Astrocyte (in vitro differentiated cells and primary cell): Measurements from ENCODE around the gene TFE3. TPM values are rescaled to one million over a fixed set of nuclear protein-coding genes. Genes with fewer than 3 reads are reported as not detected.

ENCODE experiments used
- DNase-seq: peaks from one replicate; pipeline ENCODE4 v3.0.0-alpha.2; 2010; ENCODE audit warnings: low read depth
- FAIRE-seq: peaks from 2 replicates; lab custom pipeline; 2011; peaks lifted over from hg19 to GRCh38; lab: Jason Lieb, UNC
- H2AFZ ChIP-seq: 2 replicates; pipeline ENCODE4 v1.6.0; 2012; ENCODE audit warnings: low read depth, low read length, inconsistent platforms
- H3K27ac ChIP-seq: 2 replicates; pipeline ENCODE4 v1.5.1; 2011; ENCODE audit warnings: low read depth, low read length, inconsistent platforms
- H3K27me3 ChIP-seq: 2 replicates; pipeline ENCODE4 v1.6.0; 2011; ENCODE audit warnings: low read length, inconsistent platforms; ENCODE audit not compliant: insufficient read depth
- H3K36me3 ChIP-seq: 2 replicates; pipeline ENCODE4 v1.5.1; 2011; ENCODE audit warnings: low read length, inconsistent platforms; ENCODE audit not compliant: insufficient read depth
- H3K4me1 ChIP-seq: 2 replicates; pipeline ENCODE4 v1.5.1; 2011; ENCODE audit warnings: low read length, inconsistent platforms; ENCODE audit not compliant: insufficient read depth
- H3K4me2 ChIP-seq: 2 replicates; pipeline ENCODE4 v1.6.0; 2012; ENCODE audit warnings: low read length, inconsistent platforms
- H3K4me3 ChIP-seq: 2 replicates; pipeline ENCODE4 v1.5.1; 2011; ENCODE audit warnings: low read depth, mild to moderate bottlenecking, low read length, inconsistent platforms; ENCODE audit not compliant: insufficient read depth
- H3K79me2 ChIP-seq: 2 replicates; pipeline ENCODE4 v1.6.0; 2012; ENCODE audit warnings: mild to moderate bottlenecking, low read length, inconsistent platforms; ENCODE audit not compliant: insufficient read depth
- H3K9ac ChIP-seq: 2 replicates; pipeline ENCODE4 v1.6.0; 2012; ENCODE audit warnings: mild to moderate bottlenecking, low read length, inconsistent platforms
- H3K9me3 ChIP-seq: 2 replicates; pipeline ENCODE4 v1.5.1; 2012; ENCODE audit warnings: low read depth, mild to moderate bottlenecking, low read length, inconsistent platforms; ENCODE audit not compliant: insufficient read depth
- H4K20me1 ChIP-seq: 2 replicates; pipeline ENCODE4 v1.6.0; 2012; ENCODE audit warnings: low read length, inconsistent platforms; ENCODE audit not compliant: insufficient read depth
- H3K27ac Mint-ChIP-seq: one replicate; pipeline ENCODE4 v1.8.0; 2021; ENCODE audit warnings: mild to moderate bottlenecking, mixed read lengths; ENCODE audit not compliant: unreplicated experiment
- H3K27me3 Mint-ChIP-seq: one replicate; pipeline ENCODE4 v1.8.0; 2021; ENCODE audit warnings: low read depth, mixed read lengths; ENCODE audit not compliant: unreplicated experiment
- H3K36me3 Mint-ChIP-seq: one replicate; pipeline ENCODE4 v1.8.0; 2021; ENCODE audit warnings: low read depth, mixed read lengths; ENCODE audit not compliant: unreplicated experiment
- H3K4me1 Mint-ChIP-seq: one replicate; pipeline ENCODE4 v1.8.0; 2021; ENCODE audit warnings: low read depth, mixed read lengths; ENCODE audit not compliant: unreplicated experiment
- H3K4me3 Mint-ChIP-seq: one replicate; pipeline ENCODE4 v1.8.0; 2021; ENCODE audit warnings: mild to moderate bottlenecking, moderate library complexity, mixed read lengths; ENCODE audit not compliant: unreplicated experiment
- H3K9me3 Mint-ChIP-seq: one replicate; pipeline ENCODE4 v1.8.0; 2021; ENCODE audit warnings: mild to moderate bottlenecking, mixed read lengths; ENCODE audit not compliant: unreplicated experiment
- EZH2 ChIP-seq: IDR thresholded peaks from 2 replicates; pipeline ENCODE4 v1.6.1; 2012; ENCODE audit warnings: mild to moderate bottlenecking, low read length, inconsistent platforms; ENCODE audit not compliant: insufficient read depth
- total RNA-seq: library from RNA; stranded (reverse); gene quantifications from 2 replicates; pipeline ENCODE4 v1.2.1, GENCODE V29; 2021
- TF ChIP-seq, protein P1 (sequence below): IDR thresholded peaks from 2 replicates; pipeline ENCODE4 v1.5.1; 2011; ENCODE audit warnings: low read depth, mild to moderate bottlenecking, inconsistent platforms, low read length, moderate library complexity; ENCODE audit not compliant: insufficient read depth

Gene TFE3
- total RNA-seq, 1 donor from 2014 or later: 53.4 TPM

DNA sequence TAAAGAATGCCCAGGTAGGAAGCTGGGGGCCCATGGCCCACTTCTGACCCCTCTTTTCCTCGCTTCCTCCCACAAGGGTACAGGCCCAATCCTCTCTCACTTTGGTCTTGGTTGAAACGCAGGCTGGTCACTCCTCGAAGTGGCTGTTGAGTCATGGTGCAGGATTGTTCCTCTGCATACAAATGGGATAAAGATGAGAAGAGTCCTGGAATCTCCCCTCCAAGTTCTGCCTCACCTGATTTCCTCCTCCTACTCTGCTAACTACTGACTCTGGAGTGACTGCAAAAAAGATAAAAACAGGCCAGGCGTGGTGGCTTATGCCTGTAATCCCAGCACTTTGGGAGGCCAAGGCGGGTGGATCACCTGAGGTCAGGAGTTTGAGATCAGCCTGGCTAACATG lies 34.8 kb upstream of the TFE3 start:
- no peak for TF ChIP-seq EZH2
- TF ChIP-seq, protein P1, sequence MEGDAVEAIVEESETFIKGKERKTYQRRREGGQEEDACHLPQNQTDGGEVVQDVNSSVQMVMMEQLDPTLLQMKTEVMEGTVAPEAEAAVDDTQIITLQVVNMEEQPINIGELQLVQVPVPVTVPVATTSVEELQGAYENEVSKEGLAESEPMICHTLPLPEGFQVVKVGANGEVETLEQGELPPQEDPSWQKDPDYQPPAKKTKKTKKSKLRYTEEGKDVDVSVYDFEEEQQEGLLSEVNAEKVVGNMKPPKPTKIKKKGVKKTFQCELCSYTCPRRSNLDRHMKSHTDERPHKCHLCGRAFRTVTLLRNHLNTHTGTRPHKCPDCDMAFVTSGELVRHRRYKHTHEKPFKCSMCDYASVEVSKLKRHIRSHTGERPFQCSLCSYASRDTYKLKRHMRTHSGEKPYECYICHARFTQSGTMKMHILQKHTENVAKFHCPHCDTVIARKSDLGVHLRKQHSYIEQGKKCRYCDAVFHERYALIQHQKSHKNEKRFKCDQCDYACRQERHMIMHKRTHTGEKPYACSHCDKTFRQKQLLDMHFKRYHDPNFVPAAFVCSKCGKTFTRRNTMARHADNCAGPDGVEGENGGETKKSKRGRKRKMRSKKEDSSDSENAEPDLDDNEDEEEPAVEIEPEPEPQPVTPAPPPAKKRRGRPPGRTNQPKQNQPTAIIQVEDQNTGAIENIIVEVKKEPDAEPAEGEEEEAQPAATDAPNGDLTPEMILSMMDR: no peak
- no peaks in the 10 kb centered on the region for H3K9me3 Mint-ChIP-seq
- no peaks in the 10 kb centered on the region for H3K36me3 Mint-ChIP-seq

GRCh38 chrX:49075347-49075746 lies 32.2 kb upstream of the TFE3 start:
- no peak overlapping the region for H3K27ac Mint-ChIP-seq
- no peak overlapping the region for H3K27ac ChIP-seq
- FAIRE-seq (no peak), DNase-seq (no peak)
- H3K9me3 ChIP-seq: no peaks in the 10 kb centered on the region
- peaks cover 2% of the 10 kb centered on the region for H3K36me3 Mint-ChIP-seq
- H3K4me1 ChIP-seq: peaks cover 11% of the 10 kb centered on the region
- H3K79me2 ChIP-seq: peaks cover 35% of the 10 kb centered on the region
- H3K4me2 ChIP-seq: no peak overlapping the region
- H3K9ac ChIP-seq: no peak overlapping the region
- no peak overlapping the region for H3K4me3 ChIP-seq
- peaks cover 21% of the 10 kb centered on the region for H4K20me1 ChIP-seq
- H3K4me1 Mint-ChIP-seq: peaks cover 4% of the 10 kb centered on the region
- H3K9me3 Mint-ChIP-seq: no peaks in the 10 kb centered on the region
- H3K4me3 Mint-ChIP-seq: no peak overlapping the region
- no peaks in the 10 kb centered on the region for H3K27me3 ChIP-seq
- TF ChIP-seq, protein P1: no peak
- TF ChIP-seq EZH2: no peak
- no peaks in the 10 kb centered on the region for H3K27me3 Mint-ChIP-seq
- no peaks in the 10 kb centered on the region for H3K36me3 ChIP-seq
- no peak overlapping the region for H2AFZ ChIP-seq

More for the DNA sequence above, 34.8 kb upstream of the TFE3 start:
- Histone ChIP-seq H3K9me3 (no peaks in the 10 kb centered on the region), H3K9ac (no peak overlapping the region), H3K4me1 (peaks cover 5% of the 10 kb centered on the region), H4K20me1 (peaks cover 6% of the 10 kb centered on the region), H3K36me3 (no peaks in the 10 kb centered on the region), H3K4me2 (no peak overlapping the region), H3K4me3 (no peak overlapping the region), H2AFZ (no peak overlapping the region), H3K79me2 (peaks cover 17% of the 10 kb centered on the region), H3K27me3 (no peaks in the 10 kb centered on the region), H3K27ac (no peak overlapping the region)
- Mint-ChIP-seq H3K27me3 (no peaks in the 10 kb centered on the region), H3K4me1 (peaks cover 4% of the 10 kb centered on the region), H3K27ac (peak overlapping the region; percentile 58), H3K4me3 (peak overlapping the region; percentile 54)
- FAIRE-seq: peak; percentile 86
- DNase-seq: no peak
